HEK293 (cell line): ENCODE measurements around the gene PPP1R1C.

Experiments used
- CTCF ChIP-seq: fragments of 450-650 bp; formaldehyde crosslinking; IDR thresholded peaks from 2 replicates; pipeline ENCODE4 v1.5.1; 2016; ENCODE audit warnings: missing biosample characterization, missing genetic modification characterization
- KLF16 ChIP-seq: fragments of 450-650 bp; formaldehyde crosslinking; IDR thresholded peaks from 2 replicates; pipeline ENCODE4 v1.5.1; 2017; ENCODE audit warnings: missing biosample characterization, missing genetic modification characterization
- MZF1 ChIP-seq: fragments of 450-650 bp; formaldehyde crosslinking; IDR thresholded peaks from 2 replicates; pipeline ENCODE4 v1.5.1; 2017; ENCODE audit warnings: missing biosample characterization, missing genetic modification characterization, borderline replicate concordance
- YY1 ChIP-seq: fragments of 450-650 bp; formaldehyde crosslinking; IDR thresholded peaks from 2 replicates; pipeline ENCODE4 v1.5.1; 2018; ENCODE audit warnings: missing biosample characterization, missing genetic modification characterization
- ZNF174 ChIP-seq: fragments of 450-650 bp; formaldehyde crosslinking; IDR thresholded peaks from 2 replicates; pipeline ENCODE4 v1.5.0; 2017; ENCODE audit warnings: missing biosample characterization, mild to moderate bottlenecking, missing genetic modification characterization
- ZNF274 ChIP-seq, 2 experiments: fragments of 200-500 bp in 1 of 2; fragments of 450-650 bp in 1 of 2; sonication (Bioruptor generic) in 1 of 2; formaldehyde crosslinking in 1 of 2; IDR thresholded peaks; 2 replicates each; pipeline versions ENCODE4 v1.5.1 to v1.6.1; 2014 to 2016; ENCODE audit warnings: borderline replicate concordance in 1 of 2, inconsistent platforms in 1 of 2, low read length in 1 of 2, missing biosample characterization in 1 of 2, missing genetic modification characterization in 1 of 2
- TF ChIP-seq, protein P1 (sequence below): fragments of 450-650 bp; formaldehyde crosslinking; IDR thresholded peaks from 2 replicates; pipeline ENCODE4 v1.5.1; 2016; ENCODE audit warnings: missing biosample characterization, missing genetic modification characterization

DNA sequence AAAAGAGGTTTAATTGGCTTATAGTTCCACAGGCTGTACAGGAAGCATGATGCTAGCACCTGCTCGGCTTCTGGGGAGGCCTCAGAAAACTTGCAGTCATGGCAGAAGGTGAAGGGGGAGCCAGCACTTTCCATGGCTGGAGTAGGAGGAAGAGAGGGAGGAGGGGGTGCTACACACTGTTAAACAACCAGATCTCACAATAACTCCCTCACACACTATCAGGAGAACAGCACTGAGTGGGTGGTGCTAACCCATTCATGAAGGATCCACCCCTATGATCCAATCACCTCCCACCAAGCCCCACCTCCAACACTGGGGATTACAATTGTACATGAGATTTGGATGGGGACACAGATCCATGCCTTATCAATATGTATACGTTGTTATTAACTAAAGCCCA lies 85.1 kb downstream of the PPP1R1C start:
- no peak for TF ChIP-seq MZF1 (tag by site-specific recombination)
- TF ChIP-seq CTCF (tag by site-specific recombination), result no peak
- TF ChIP-seq ZNF274 (IDR thresholded peaks at IDR 0.05; ENCODE audit: low read length), result no peak
- TF ChIP-seq ZNF274 (tag by site-specific recombination; IDR thresholded peaks at IDR 0.05; ENCODE audit: borderline replicate concordance), result no peak
- TF ChIP-seq, protein P1, sequence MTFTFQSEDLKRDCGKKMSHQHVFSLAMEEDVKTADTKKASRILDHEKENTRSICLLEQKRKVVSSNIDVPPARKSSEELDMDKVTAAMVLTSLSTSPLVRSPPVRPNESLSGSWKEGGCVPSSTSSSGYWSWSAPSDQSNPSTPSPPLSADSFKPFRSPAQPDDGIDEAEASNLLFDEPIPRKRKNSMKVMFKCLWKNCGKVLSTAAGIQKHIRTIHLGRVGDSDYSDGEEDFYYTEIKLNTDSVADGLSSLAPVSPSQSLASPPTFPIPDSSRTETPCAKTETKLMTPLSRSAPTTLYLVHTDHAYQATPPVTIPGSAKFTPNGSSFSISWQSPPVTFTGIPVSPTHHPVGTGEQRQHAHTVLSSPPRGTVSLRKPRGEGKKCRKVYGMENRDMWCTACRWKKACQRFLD, result no peak
- no peak for TF ChIP-seq KLF16 (tag by site-specific recombination)
- TF ChIP-seq YY1, result no peak
- TF ChIP-seq ZNF174 (tag by site-specific recombination), result no peak
